ES-I3 (cell line): ENCODE data around the gene PLXNA4.

Source experiments
- H3K36me3 ChIP-seq: 2 replicates; pipeline ENCODE4 v1.6.1; 2013; ENCODE audit warnings: mild to moderate bottlenecking, low read length, control low read depth, moderate library complexity; ENCODE audit not compliant: insufficient read depth
- H3K4me1 ChIP-seq: 2 replicates; pipeline ENCODE4 v1.6.1; 2013; ENCODE audit warnings: mild to moderate bottlenecking, control low read depth, low read length; ENCODE audit not compliant: insufficient read depth
- H3K9ac ChIP-seq: 2 replicates; pipeline ENCODE4 v1.6.1; 2013; ENCODE audit warnings: low read depth, mild to moderate bottlenecking, low read length, moderate library complexity
- H3K9me3 ChIP-seq: 2 replicates; pipeline ENCODE4 v1.6.1; 2013; ENCODE audit warnings: mild to moderate bottlenecking, low read length, moderate library complexity; ENCODE audit not compliant: control insufficient read depth, insufficient read depth

Gene PLXNA4

DNA sequence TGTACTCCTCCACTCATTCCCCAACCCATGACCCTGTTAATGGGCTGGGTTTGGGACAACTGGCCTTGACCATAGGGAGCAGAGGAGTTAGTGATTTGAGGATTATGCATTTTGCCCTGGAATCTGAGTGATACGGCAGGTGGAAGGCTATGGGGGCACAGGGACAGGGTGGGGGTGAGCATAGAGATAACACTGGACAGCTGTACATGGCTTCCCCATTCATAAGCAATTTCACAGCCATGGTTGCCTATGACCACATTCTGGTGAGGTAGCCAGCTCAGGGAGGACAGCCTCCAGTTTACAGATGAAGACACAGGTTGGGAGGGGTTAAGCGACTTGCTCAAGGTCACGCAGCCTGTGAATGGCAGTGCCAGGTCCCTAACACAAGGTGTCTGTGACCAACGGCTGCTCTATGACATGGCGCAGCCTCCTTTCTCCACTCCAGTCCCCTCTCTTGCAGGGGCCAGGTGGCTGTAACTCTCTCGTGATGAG is 319.5 kb downstream of the PLXNA4 start:
- Histone ChIP-seq H3K9ac (no peak overlapping the region), H3K36me3 (no peaks in the 10 kb centered on the region), H3K9me3 (no peaks in the 10 kb centered on the region), H3K4me1 (no peaks in the 10 kb centered on the region)

DNA sequence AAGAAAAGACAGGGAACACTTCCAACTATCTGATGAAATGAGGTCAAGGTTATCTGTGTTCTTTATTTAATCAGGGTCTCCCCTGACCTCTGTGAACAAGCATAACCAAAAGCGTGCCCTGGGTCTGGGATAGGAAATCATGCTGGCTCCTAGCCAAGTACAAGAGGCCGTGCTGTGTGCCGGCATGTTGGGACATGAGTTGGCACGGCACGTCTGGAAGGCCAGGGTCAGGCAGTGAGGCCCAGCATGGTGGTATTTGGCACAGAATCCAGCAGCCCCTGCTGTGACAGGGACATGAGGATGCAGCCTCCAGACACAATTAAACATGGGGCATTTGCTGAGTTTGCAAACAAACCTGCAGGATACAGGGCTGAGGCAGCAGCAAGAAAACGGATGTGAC is 320.4 kb downstream of the PLXNA4 start:
- H3K36me3 ChIP-seq: no peaks in the 10 kb centered on the region
- H3K4me1 ChIP-seq: peaks cover under 1% of the 10 kb centered on the region
- H3K9me3 ChIP-seq: no peaks in the 10 kb centered on the region
- H3K9ac ChIP-seq: no peak overlapping the region

DNA sequence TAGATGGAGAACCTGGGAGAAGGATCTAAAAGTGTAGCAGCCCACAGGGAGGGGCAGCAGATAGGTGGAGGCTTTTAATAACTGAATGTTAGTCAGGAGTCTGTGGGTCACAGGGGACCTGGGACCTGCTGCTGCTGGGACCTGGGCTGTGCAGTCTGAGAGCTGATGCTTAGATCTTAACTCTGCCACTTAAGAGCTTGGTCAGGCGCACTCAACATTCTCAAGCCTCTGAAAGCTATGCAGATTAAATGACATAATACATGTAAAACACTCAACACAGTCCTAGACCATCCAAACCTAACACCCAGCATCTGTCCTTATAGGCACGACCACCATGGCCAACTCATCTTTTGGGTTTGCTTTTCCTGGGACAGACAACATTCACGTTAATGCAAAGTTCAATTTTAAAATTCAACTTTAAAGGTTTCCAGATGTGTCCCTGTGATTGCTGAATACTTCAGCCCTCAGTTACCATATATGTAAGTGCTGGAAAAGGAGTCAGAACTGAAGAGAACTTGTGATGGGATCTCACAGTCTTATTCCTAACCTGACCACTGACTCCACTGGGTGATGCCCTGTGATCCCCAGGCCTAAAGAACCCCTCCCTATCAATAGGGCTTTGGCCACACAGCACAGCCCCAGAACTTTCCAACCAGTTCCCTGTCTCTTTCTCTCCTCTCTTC is 321.0 kb downstream of the PLXNA4 start:
- Histone ChIP-seq H3K36me3 (no peaks in the 10 kb centered on the region), H3K9ac (no peak overlapping the region), H3K4me1 (peaks cover 7% of the 10 kb centered on the region), H3K9me3 (no peaks in the 10 kb centered on the region)

DNA sequence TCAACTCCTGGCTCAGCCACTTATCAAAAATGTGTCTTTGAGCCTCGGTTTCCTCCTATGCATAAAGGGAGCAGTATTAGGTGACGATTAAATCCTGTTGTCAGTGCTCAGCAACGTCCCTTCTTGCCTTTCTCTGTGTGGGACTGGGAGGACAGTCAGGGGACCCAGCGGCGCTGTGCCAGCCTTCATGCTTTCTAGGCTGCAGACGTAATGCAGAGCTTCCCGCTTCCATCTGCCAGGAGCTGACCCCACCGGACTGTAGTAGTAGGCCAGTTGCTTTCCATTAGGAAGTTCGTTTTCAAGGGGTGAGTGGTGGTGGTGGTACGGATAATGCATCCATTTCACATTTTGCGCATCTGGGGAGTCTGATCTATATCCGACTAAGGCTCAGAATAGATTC is 321.8 kb downstream of the PLXNA4 start:
- H3K9me3 ChIP-seq: no peaks in the 10 kb centered on the region
- no peak overlapping the region for H3K9ac ChIP-seq
- no peaks in the 10 kb centered on the region for H3K36me3 ChIP-seq
- peaks cover 12% of the 10 kb centered on the region for H3K4me1 ChIP-seq

DNA sequence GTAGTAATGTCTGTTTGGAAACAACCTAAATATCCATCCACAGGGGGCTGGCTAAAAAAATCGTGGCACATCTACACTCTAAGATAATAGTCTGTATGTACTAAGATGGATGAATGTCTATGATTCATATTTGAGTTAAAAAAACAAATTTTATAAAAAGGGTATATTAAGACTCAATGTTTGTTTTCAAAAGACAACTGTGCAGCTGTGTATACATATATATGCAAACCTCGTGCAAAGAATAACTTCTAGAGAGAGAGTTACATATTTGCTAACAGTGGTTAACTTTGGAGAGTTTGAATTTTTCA is 323.5 kb downstream of the PLXNA4 start:
- Histone ChIP-seq H3K9ac (no peak overlapping the region), H3K36me3 (no peaks in the 10 kb centered on the region), H3K4me1 (peaks cover 12% of the 10 kb centered on the region)

DNA sequence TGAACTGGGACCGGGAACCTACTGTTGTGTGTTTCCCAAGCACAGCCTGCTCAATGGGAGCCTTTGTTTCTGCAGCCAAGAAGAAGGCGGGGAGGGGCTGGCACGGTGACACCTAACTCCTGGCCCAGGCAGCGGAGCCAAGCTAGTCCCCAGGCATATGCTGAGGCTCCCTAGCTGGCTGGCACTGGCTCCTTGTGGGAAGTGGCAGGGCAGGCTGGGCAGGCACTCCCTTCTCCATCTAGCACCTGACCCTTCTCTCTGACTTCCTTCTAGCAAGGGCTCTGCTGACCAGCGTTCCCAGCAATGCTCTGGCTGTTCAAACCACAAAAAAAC is 325.0 kb downstream of the PLXNA4 start:
- H3K9me3 ChIP-seq: no peaks in the 10 kb centered on the region
- no peak overlapping the region for H3K9ac ChIP-seq
- H3K4me1 ChIP-seq: peaks cover 12% of the 10 kb centered on the region

More for the DNA sequence above, 323.5 kb downstream of the PLXNA4 start:
- H3K9me3 ChIP-seq: no peaks in the 10 kb centered on the region

DNA sequence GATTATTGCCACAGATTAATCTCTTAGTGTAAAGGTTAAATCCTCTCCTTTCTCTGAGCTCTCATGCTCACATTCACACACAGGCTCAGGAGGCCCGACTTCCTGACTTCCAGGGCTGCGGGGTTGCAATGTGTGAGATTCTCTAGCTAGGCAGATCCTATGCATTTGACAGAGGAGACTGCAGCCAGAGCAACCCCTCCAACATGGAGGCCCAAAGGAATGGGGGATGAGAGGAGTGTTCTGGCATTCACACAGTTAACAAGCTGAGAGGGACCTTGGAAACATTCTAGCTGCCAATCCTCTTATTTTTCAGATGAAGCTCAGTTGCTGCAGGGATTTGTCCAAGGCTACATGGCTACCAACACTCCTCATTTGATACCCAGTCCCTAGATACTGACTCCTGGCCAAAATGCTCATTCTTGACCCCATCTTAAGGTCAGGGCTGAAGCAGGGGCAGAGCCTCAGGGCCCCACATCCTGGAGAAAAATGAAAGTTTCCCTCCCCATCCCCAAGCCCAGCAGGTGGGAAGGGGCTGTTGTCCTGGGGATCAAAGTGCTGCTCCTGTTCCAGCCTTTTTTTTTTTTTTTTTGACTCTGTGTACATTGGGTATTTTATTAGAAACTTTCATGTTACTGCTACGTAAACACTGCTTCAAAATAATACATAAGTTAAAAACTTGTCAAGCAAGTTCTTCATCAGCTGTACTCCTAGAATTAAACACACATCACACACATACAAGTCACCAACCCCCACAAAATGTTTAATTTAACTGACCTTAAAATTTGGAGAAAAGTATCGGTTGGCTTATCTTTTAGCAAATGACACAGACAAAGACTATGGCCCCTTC is 325.6 kb downstream of the PLXNA4 start:
- H3K9ac ChIP-seq: no peak overlapping the region
- no peaks in the 10 kb centered on the region for H3K9me3 ChIP-seq
- H3K4me1 ChIP-seq: peaks cover 12% of the 10 kb centered on the region
- H3K36me3 ChIP-seq: no peaks in the 10 kb centered on the region

More for the DNA sequence above, 325.0 kb downstream of the PLXNA4 start:
- no peaks in the 10 kb centered on the region for H3K36me3 ChIP-seq

DNA sequence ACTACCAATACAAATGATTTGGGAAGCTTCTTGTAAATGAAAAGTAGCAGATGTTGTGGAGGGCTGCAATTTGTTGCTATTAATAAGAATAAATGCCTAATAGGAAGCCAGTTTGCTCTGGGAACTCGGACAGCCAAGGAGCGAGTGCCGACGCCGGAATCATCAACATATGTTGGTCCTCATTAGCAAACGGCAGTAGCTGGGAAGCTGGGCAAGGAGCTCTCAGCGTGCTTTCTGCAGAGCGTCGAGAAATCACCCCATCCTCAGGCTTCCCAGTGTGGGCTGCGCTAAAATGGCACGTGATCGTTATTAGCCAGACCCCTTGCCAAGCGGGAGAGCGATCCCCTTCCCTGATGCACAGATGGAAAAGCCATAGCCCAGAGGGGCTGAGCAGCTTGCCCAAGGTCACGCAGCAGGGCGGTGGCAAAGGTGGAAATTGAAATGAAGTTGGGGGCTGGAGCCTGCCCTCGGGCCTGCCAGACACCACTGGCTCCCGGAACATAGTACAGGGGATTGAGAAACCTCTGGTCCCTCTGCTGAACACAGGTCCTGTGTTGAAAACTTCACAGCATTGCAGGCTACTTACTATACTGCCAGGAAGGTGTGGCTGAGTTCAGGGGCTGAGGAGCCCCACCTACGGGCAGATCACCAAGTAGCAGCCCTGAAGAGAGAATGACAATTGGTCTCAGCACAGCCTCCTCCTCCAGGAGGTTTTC is 326.9 kb downstream of the PLXNA4 start:
- no peaks in the 10 kb centered on the region for H3K36me3 ChIP-seq
- H3K9me3 ChIP-seq: no peaks in the 10 kb centered on the region
- H3K9ac ChIP-seq: no peak overlapping the region
- H3K4me1 ChIP-seq: peaks cover 12% of the 10 kb centered on the region

DNA sequence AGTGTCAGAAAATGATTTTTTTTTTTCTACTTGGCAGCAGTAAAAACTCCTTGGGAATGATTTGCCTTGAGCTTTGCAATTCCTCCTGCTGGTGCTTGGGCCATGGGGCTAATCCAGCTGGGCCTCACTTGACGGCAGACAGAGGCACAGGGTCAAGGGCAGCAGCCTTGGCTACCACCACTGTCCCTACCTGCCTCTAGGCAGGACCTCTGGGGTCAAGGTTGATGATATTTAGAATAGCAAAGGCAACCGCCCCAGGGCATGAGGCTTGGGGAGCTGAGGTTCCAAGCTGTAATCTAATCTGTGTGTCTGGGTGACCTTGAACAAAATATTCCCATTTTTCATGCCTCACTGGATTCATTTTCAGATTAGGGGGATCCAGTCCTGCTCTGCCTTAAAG is 327.4 kb downstream of the PLXNA4 start:
- no peak overlapping the region for H3K9ac ChIP-seq
- no peaks in the 10 kb centered on the region for H3K36me3 ChIP-seq
- H3K4me1 ChIP-seq: peaks cover 12% of the 10 kb centered on the region
- no peaks in the 10 kb centered on the region for H3K9me3 ChIP-seq

DNA sequence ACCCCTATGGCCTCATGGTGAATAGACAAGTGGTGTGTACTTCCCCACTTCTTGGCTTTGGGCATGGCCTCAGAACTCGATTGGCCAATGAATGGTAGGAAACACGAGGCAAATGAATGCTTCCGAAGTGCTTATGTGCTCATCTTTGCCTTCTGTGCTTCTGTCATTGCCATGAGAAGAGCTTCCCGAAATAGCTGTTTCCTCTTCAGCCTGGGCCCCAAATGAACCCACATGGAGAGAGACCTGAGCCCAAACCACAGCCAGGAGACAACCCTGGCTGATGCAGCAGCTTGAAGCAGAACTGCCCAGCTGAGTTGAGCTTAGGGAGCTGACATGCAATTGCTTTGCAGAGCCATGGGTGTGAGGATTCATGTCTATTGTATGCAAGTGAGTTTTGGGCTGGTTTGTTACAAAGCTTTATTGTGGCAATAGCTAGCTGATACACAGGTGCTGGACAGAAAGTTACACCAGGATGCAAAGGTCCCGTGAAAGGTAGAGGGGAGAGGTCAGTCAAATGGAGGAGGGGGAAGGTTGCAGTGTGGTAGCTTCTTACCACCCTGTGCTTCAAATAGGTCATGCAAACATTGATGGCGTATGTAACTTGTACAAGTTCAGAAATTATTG is 328.2 kb downstream of the PLXNA4 start:
- Histone ChIP-seq H3K9me3 (no peaks in the 10 kb centered on the region), H3K4me1 (peaks cover 12% of the 10 kb centered on the region), H3K36me3 (no peaks in the 10 kb centered on the region), H3K9ac (no peak overlapping the region)

DNA sequence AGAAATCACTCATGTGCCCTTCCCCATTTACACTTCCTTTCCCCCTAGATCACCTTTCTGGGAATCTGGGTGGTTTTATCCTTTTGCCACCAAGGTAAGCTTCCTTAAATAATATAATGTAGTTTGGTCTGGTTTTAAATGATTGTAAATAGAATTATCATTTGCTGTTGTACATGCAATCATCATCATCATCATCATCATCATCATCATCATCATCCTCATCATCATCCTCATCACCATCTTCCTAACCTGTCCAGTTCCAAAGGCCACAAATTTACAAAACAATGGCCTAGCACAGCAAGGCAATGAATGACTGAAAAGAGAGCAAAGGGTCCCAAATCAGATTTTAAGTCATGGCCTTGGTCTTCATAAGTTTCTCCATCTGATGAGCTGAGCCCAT is 329.7 kb downstream of the PLXNA4 start:
- Histone ChIP-seq H3K4me1 (peaks cover 12% of the 10 kb centered on the region), H3K9ac (no peak overlapping the region), H3K9me3 (no peaks in the 10 kb centered on the region)

DNA sequence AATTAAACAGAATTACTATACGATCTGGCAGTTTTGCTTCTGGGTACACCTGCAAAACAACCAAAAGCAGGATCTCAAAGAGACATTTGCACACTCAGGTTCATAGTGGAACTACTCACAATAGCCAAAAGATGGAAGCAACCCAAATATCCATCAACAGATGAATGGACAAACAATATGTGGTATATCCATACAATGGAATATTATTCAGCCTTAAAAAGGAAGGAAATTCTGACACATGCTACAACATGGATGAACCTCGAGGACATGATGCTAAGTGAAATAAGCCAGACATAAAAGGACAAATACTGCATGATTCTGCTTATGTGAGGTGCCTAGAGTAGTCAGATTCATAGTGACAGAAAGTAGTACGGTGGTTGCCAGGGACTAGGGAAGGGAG is 330.7 kb downstream of the PLXNA4 start:
- Histone ChIP-seq H3K4me1 (peaks cover 8% of the 10 kb centered on the region), H3K9me3 (no peaks in the 10 kb centered on the region), H3K36me3 (no peaks in the 10 kb centered on the region), H3K9ac (no peak overlapping the region)

More for the DNA sequence above, 329.7 kb downstream of the PLXNA4 start:
- no peaks in the 10 kb centered on the region for H3K36me3 ChIP-seq

DNA sequence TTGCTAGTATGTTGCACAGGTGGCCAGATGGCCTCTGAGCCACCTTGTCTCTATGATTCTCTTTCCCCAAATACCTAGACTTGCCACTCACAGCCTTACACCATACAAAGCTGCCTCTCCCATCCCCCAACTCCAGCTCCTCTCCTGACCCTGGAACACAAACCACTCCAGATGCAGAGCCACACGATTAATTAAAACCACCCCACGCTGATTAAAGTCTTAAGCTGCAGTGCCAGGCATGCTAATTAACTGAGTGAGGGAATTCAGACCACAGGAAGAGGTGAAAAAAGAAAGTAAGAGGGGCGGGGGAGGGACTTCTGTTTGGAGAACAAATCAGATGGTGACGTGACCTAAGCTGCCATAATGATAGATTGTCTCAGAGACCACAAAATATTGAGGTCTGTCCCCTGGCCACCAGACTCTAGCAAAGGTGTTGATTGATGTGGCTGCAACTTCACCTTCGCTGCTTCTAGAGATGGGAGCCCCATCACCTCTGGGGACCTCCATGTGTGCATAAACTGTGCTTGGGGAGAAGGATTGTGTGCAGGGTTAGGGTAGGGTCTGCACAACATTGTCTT is 331.3 kb downstream of the PLXNA4 start:
- H3K9me3 ChIP-seq: no peaks in the 10 kb centered on the region
- no peaks in the 10 kb centered on the region for H3K36me3 ChIP-seq
- no peak overlapping the region for H3K9ac ChIP-seq
- H3K4me1 ChIP-seq: peaks cover 3% of the 10 kb centered on the region

DNA sequence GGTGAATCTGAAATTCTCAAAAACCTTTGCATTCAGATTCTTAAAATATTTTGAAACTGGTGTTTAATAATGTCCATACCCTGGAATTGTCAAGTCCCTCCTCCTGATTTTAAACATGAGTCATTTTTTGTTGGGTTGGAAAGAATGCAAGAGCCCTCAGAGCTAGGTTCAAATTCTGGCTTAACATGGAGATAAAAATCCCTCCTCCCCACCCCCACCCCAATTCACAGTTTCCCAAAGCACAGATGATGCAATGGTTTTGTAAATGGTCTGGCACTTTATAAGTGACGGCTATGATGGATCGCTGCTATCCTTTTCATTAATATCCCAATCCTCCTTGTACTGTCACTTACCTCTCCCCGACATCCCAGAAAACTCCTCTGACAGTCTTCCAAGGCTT is 332.8 kb downstream of the PLXNA4 start:
- no peaks in the 10 kb centered on the region for H3K4me1 ChIP-seq
- no peaks in the 10 kb centered on the region for H3K9me3 ChIP-seq
- no peaks in the 10 kb centered on the region for H3K36me3 ChIP-seq
- H3K9ac ChIP-seq: no peak overlapping the region
